Skeletal muscle tissue (tissue), 4 donors: ENCODE measurements around the gene RGS13. TPM values are rescaled to one million over a fixed set of nuclear protein-coding genes. Genes with fewer than 3 reads are reported as not detected.

Experiments used
- H3K27ac ChIP-seq: one replicate; pipeline ENCODE4 v1.7.0; 2013; ENCODE audit warnings: mild to moderate bottlenecking, low read depth, low read length, inconsistent platforms
- H3K27me3 ChIP-seq, 3 donors: one replicate each; pipeline ENCODE4 v1.7.0; 2013; ENCODE audit warnings: low read length in 3 of 3; ENCODE audit not compliant: control insufficient read depth in 3 of 3, insufficient read depth in 3 of 3
- H3K36me3 ChIP-seq, 3 donors: one replicate each; pipeline ENCODE4 v1.7.0; 2013; ENCODE audit warnings: low read length in 3 of 3; ENCODE audit not compliant: control insufficient read depth in 3 of 3, insufficient read depth in 3 of 3
- H3K4me1 ChIP-seq, 3 donors: one replicate each; pipeline ENCODE4 v1.7.0; 2013; ENCODE audit warnings: low read length in 3 of 3, mild to moderate bottlenecking in 3 of 3; ENCODE audit not compliant: control insufficient read depth in 3 of 3, insufficient read depth in 3 of 3
- H3K4me3 ChIP-seq, 3 donors: one replicate each; pipeline ENCODE4 v1.7.0; 2013; ENCODE audit warnings: low read length in 3 of 3
- H3K9ac ChIP-seq, 3 donors: one replicate each; pipeline ENCODE4 v1.7.0; 2013; ENCODE audit warnings: low read length in 3 of 3, mild to moderate bottlenecking in 3 of 3, moderate library complexity in 2 of 3, low read depth in 1 of 3
- H3K9me3 ChIP-seq, 3 donors: one replicate each; pipeline ENCODE4 v1.7.0; 2013; ENCODE audit warnings: low read length in 3 of 3; ENCODE audit not compliant: control insufficient read depth in 3 of 3
- total RNA-seq: library from RNA; depleted of rRNA; stranded (reverse); fragments of >200 nt; gene quantifications from one replicate; pipeline ENCODE4 v1.2.3, GENCODE V29; 2014
- donor health status: Osteomylitis.

The RGS13 gene
- total RNA-seq, 1 donor from 2014 or later: under 0.01 TPM

- Histone ChIP-seq H3K27me3 (no peaks in the 10 kb centered on the region), H3K4me1 (no peaks in the 10 kb centered on the region), H3K27ac (no peak overlapping the region), H3K4me3 (no peak overlapping the region), H3K9me3 (no peaks in the 10 kb centered on the region), H3K9ac (no peak overlapping the region), H3K36me3 (no peaks in the 10 kb centered on the region)
Observed at GRCh38 chr1:192702212-192702902, 66.4 kb downstream of the RGS13 start.

DNA sequence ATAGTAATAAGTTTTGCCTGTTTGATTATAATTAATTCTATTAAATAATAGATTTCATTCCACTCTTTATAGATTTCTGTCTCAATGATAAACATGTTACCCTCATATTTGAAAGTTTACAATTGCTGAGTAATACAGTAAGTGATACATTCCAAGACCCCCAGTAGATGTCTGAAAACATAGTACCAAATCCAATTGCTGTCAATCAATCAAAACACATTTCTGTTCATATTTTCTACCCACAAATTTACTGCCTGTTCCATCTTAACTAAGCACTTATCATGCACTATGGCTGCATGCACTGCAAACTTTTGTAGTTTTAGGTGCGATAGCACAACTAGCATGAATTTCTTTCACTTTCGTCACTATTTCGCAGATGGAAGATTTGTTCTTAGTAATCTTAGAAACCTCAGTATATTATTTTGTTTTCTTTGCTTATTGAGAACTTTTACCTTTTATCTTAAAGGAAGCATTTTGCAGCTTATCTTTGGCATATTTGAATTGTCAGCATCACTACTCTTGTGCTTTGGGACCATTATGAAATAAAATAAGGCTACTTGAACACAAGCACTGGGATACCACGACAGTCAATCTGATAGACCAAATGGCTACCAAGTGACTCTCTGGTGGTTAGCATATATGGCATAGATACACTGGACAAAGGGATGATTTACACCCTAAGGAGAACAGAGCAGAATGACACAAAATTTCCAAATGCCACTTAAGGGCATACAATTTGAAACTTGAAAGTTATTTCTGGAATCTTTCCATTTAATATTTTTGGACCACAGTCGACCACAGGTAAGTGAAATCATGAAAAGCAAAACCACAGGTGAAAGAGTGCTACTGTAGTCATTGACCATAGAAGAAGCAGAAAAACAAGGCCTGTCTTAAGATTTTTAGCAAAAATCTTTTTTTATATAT, 67.6 kb downstream of the RGS13 start:
- H3K36me3 ChIP-seq: no peaks in the 10 kb centered on the region
- H3K9me3 ChIP-seq: no peaks in the 10 kb centered on the region
- H3K4me1 ChIP-seq: no peaks in the 10 kb centered on the region
- no peak overlapping the region for H3K9ac ChIP-seq
- no peaks in the 10 kb centered on the region for H3K27me3 ChIP-seq
- no peak overlapping the region for H3K27ac ChIP-seq
- no peak overlapping the region for H3K4me3 ChIP-seq

- H3K36me3 ChIP-seq: no peaks in the 10 kb centered on the region
- no peak overlapping the region for H3K9ac ChIP-seq
- H3K27me3 ChIP-seq: no peaks in the 10 kb centered on the region
- H3K9me3 ChIP-seq: no peaks in the 10 kb centered on the region
- H3K4me3 ChIP-seq: no peak overlapping the region
- no peaks in the 10 kb centered on the region for H3K4me1 ChIP-seq
- H3K27ac ChIP-seq: no peak overlapping the region
Observed at GRCh38 chr1:192705510-192705909, 69.6 kb downstream of the RGS13 start.

- Histone ChIP-seq H3K9me3 (no peaks in the 10 kb centered on the region), H3K27me3 (no peaks in the 10 kb centered on the region), H3K4me1 (no peaks in the 10 kb centered on the region), H3K36me3 (no peaks in the 10 kb centered on the region), H3K27ac (no peak overlapping the region), H3K9ac (no peak overlapping the region), H3K4me3 (no peak overlapping the region)
Observed at GRCh38 chr1:192706936-192707335, 71.0 kb downstream of the RGS13 start.

- Histone ChIP-seq H3K4me1 (no peaks in the 10 kb centered on the region), H3K9me3 (no peaks in the 10 kb centered on the region), H3K9ac (no peak overlapping the region), H3K27me3 (no peaks in the 10 kb centered on the region), H3K27ac (no peak overlapping the region), H3K36me3 (no peaks in the 10 kb centered on the region), H3K4me3 (no peak overlapping the region)
Observed at GRCh38 chr1:192707978-192708547, 72.1 kb downstream of the RGS13 start.

DNA sequence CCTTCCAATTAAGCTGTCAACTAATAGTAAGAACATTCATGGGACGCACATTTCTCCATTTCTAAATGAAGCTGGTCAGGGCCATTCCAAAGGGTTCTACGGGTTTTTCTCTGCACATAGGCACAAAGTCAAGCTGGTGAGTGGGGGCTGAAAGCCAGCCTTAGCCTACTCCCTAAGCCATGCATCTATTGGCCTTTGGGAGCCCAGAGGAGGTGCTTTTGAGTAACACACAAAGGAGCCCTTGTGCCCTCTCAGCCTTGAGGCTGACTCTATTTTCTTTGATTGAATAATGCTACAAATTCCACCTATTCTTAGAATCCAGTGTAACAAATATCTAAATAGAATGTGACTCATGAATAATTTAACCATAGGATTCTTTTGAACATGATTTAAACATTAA, 73.6 kb downstream of the RGS13 start:
- H3K9me3 ChIP-seq: no peaks in the 10 kb centered on the region
- no peaks in the 10 kb centered on the region for H3K27me3 ChIP-seq
- no peak overlapping the region for H3K9ac ChIP-seq
- no peak overlapping the region for H3K27ac ChIP-seq
- no peak overlapping the region for H3K4me3 ChIP-seq
- H3K36me3 ChIP-seq: no peaks in the 10 kb centered on the region
- H3K4me1 ChIP-seq: no peaks in the 10 kb centered on the region

Other genes with a start within 250 kb of the RGS13 start
- gene RGS1, start 60.4 kb upstream of the RGS13 start, total RNA-seq: 5.7 TPM
- 110 TPM for gene RGS2, start 172.9 kb downstream of the RGS13 start, total RNA-seq